HG02678 (cell line): ENCODE measurements around the gene EIF4A3.

Source experiments
- ATAC-seq: cut with Tn5 transposase; IDR thresholded peaks from one replicate; pipeline ENCODE4 v1.9.1; 2021; ENCODE audit warnings: mild to moderate bottlenecking, moderate library complexity; ENCODE audit not compliant: unreplicated experiment

EIF4A3 gene

GRCh38 chr17:80114758-80115157 lies 32.2 kb downstream of the EIF4A3 start:
- ATAC-seq, result no peak

- no peak for ATAC-seq
Observed at GRCh38 chr17:80113033-80113484, 33.9 kb downstream of the EIF4A3 start.

- no peak for ATAC-seq
Observed at GRCh38 chr17:80112471-80113032, 34.4 kb downstream of the EIF4A3 start.

GRCh38 chr17:80111702-80112470 lies 35.0 kb downstream of the EIF4A3 start:
- no peak for ATAC-seq

- ATAC-seq, result no peak
Observed at GRCh38 chr17:80110927-80111701, 35.8 kb downstream of the EIF4A3 start.

GRCh38 chr17:80110447-80110812 lies 36.5 kb downstream of the EIF4A3 start:
- no peak for ATAC-seq

- ATAC-seq, result no peak
Observed at GRCh38 chr17:80109713-80110446, 37.0 kb downstream of the EIF4A3 start.

GRCh38 chr17:80109066-80109660 lies 37.8 kb downstream of the EIF4A3 start:
- no peak for ATAC-seq

GRCh38 chr17:80108036-80108971 lies 38.6 kb downstream of the EIF4A3 start:
- ATAC-seq, result no peak

- no peak for ATAC-seq
Observed at GRCh38 chr17:80107231-80108021, 39.5 kb downstream of the EIF4A3 start.

- no peak for ATAC-seq
Observed at GRCh38 chr17:80106751-80107150, 40.2 kb downstream of the EIF4A3 start.

GRCh38 chr17:80106176-80106575 lies 40.8 kb downstream of the EIF4A3 start:
- ATAC-seq, result no peak

- no peak for ATAC-seq
Observed at GRCh38 chr17:80105762-80106161, 41.2 kb downstream of the EIF4A3 start.

GRCh38 chr17:80104956-80105375 lies 42.0 kb downstream of the EIF4A3 start:
- no peak for ATAC-seq

- no peak for ATAC-seq
Observed at GRCh38 chr17:80104321-80104955, 42.5 kb downstream of the EIF4A3 start.

- no peak for ATAC-seq
Observed at GRCh38 chr17:80103449-80104085, 43.4 kb downstream of the EIF4A3 start.

- ATAC-seq, result no peak
Observed at GRCh38 chr17:80102664-80103448, 44.1 kb downstream of the EIF4A3 start.
